NCI-H2029 treated with DMSO at 0.1 percent for 48 hours (cell line): ENCODE results near the gene MTA3.

Source experiments
- DNase-seq: peaks from one replicate; lab custom pipeline; 2025; lab: John Stamatoyannopoulos, UW

Gene MTA3

DNA sequence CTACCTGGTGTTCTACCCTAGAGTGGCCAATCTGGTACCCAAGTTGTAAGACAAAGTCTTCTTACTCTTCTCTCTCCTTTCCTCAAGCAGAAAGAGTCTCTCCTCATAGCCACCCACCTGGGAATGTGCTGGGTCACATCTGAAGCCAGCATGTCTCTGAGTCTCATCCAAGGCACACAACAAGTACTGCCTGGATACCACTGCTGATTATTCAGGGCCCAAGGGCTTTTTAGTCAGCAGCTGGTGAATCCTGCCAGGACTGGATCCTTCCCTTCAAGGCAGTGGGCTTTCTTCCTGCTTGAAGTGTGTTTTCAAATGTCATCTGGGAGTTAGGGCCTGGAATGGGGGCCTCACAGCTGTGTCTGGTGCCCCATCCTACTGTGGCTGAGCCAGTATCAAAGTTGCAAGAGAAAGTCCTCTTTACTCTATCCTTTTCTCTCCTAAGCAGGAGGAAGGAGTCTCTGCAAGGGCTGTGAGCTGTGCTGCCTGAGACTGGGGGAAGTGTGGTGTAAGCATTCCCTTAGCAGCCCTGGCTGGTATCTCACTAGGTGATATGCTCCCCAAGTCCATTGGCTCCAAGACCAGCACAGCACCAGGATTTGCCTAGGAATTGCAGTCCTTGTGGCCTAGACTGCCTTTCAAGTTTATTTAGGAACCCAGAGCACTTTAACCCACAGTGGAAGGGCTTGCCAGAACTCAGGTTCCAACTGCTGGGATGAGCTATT lies 168.3 kb downstream of the MTA3 start:
- no peak for DNase-seq

- DNase-seq: no peak
Measured at GRCh38 chr2:42741140-42741539, 172.7 kb downstream of the MTA3 start.

GRCh38 chr2:42742740-42743658 lies 174.6 kb downstream of the MTA3 start:
- no peak for DNase-seq

GRCh38 chr2:42743659-42743990 lies 175.2 kb downstream of the MTA3 start:
- no peak for DNase-seq

DNA sequence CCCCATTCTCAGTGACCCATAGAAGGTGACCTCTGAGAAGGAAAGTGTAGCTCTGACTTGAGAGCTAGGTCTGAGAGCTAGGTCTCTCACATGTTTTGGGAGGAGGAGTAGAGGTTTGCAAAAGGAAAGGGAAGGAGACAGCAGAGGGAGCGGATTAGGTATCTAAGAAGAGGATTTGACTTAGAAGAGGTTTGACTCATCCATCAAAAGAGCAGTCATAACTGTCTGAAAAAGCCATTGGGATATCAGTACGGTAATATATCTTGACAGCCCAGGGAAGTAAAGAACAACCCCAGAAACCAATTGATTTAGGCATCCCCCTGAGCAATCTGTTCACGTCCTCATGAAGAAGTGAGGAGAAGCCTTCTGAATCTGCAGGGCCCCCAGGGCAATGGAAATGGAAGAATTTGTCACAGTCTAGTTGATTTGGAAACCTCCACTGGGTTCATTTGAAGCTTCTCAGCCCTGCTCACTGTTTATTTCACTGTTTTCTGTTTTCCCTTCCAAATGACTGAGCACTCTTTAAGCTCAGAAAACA lies 176.2 kb downstream of the MTA3 start:
- no peak for DNase-seq

- DNase-seq: no peak
Measured at GRCh38 chr2:42747422-42747821, 179.0 kb downstream of the MTA3 start.

GRCh38 chr2:42748840-42749239 lies 180.4 kb downstream of the MTA3 start:
- DNase-seq: no peak

- DNase-seq: no peak
Measured at GRCh38 chr2:42752314-42752713, 183.9 kb downstream of the MTA3 start.

- DNase-seq: no peak
Measured at GRCh38 chr2:42752816-42753813, 184.7 kb downstream of the MTA3 start.

DNA sequence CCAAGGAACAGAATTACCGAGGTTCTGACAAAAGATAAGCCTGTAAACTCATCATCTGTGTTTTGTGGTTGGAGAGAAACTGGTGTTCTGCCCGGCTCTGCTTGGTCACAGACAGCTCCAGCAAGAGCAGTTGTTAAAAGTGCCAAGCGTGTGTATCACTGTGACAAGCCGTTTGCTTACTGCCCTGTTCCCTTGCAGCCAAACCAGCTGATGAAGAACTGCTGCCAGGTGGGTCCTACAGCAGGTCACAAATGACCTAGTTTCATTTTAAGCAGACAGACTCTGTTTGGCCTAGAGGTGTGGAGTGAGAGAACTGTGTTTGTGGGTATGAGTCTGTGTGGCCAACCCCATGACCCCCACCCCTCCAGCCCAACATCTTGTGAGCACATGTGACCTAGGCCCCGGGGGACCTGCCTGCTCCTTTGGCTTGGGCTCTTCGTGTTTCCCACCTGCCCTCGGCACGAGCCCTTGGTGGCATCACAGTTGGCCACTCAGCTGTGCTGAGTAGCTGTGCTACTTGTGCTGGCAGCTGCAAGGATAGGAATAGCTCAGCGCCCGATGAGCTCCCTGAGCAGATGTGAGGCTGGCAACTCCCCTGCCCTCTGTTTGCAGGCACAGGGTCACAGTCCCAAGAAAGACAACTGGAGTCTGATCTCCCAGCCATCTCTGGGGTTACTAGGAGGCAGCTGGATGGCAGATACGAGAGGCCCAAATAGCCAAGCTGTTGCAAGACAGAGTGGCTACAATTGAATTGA lies 185.8 kb downstream of the MTA3 start:
- DNase-seq: no peak

- no peak for DNase-seq
Measured at GRCh38 chr2:42754776-42755140, 186.3 kb downstream of the MTA3 start.

- DNase-seq: no peak
Measured at GRCh38 chr2:42755191-42755880, 186.9 kb downstream of the MTA3 start.

GRCh38 chr2:42756150-42756775 lies 187.8 kb downstream of the MTA3 start:
- no peak for DNase-seq

DNA sequence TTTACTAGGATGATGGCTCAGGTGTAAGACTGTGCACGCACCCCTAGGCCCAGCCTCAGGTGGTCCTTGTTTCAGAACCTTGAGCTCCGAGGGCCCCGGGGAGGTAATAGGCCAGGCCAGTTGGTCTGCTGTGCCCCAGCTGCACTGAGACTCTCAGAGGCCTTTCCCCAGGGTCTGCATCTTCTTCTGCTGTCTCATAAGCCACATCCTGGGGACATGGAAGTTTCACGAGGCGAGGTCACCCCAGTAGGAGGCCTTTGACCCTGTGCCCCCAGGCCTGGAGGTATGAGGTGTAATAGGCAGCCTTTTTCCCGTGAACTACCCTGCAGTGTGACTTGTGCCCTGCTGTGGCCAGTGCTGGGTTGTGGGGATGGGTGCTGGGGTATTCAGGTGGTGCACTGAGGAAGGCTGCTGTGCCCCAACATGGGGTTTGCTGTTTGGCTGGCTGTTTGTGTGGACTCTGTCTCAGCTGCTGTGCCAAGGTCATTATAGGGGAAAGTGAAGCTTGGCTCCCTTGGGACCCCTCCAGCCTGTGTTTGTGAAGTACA lies 188.6 kb downstream of the MTA3 start:
- DNase-seq: no peak

- no peak for DNase-seq
Measured at GRCh38 chr2:42757981-42758740, 189.7 kb downstream of the MTA3 start.

GRCh38 chr2:42758751-42759150 lies 190.3 kb downstream of the MTA3 start:
- no peak for DNase-seq

DNA sequence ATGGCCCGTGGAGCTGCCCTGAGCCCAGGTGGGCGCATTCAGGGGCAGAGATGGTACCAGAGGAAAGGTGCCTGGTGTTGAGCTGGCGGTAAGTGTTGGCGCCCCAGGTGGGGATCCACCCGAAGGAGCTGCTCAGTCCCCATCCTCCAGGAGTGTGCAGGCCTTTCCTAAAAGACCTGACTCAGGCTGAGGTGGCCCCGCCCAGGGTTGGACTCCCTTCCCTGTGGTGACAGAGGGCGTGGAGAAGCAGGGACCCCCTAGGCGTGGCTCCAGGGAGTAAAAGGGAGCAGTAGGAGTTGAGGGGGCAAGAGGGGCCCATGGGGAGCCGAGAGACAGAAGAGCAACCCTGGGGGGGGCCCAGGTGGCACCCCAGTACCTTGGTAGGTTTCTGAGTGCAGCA lies 193.1 kb downstream of the MTA3 start:
- no peak for DNase-seq

DNA sequence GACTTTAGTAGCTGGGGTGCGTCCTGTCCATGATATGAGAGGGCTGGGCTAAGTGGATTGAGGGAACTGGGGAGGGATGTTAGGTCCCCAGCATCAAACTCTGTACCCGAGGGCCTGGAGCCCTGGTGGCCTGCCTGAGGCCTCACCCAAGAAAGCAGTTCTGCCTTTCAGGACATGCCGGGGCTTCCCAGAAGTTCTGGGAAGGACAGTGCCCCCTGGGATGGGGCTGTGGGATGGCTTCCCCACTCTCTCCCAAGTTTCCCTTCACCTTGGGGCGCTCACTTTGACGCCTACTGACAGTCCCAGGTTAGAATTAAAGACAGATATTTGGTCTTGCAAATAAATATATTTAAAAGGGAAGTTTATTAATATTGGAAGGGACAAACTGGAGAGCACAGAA lies 193.7 kb downstream of the MTA3 start:
- DNase-seq: no peak
